Measurements from ENCODE around the gene ATR. TPM values are rescaled to one million over a fixed set of nuclear protein-coding genes. Genes with fewer than 3 reads are reported as not detected.

Gene ATR
- total and polyA plus RNA-seq, 3 donors from 2014 or later = 21.8 to 42.8 (median 34.9) TPM

GRCh38 chr3:142602619-142603385, 24.3 kb upstream of the ATR start:
- H3K27ac ChIP-seq = no peak overlapping the region
- TF ChIP-seq CTCF (IDR thresholded peaks at IDR 0.05) = no peak
- TF ChIP-seq POLR2A (IDR thresholded peaks at IDR 0.05) = no peak
- H3K4me3 ChIP-seq = no peak overlapping the region
- H3K9me3 ChIP-seq = no peaks in the 10 kb centered on the region
- H3K27me3 ChIP-seq = no peaks in the 10 kb centered on the region
- no peaks in the 10 kb centered on the region for H3K4me1 ChIP-seq
- no peak for DNase-seq
- intact Hi-C loops (cut with DNase I; ENCODE audit: low total_unique reads) = no loop called here
- no peaks in the 10 kb centered on the region for H3K36me3 ChIP-seq (ENCODE audit: low read depth, missing control alignments)
- WGBS, 2 donors = 92 to 94% methylated on average over 13 of the region's 13 CpGs

GRCh38 chr3:142601713-142602112, 23.2 kb upstream of the ATR start:
- no peak overlapping the region for H3K4me3 ChIP-seq
- intact Hi-C loops (cut with DNase I; ENCODE audit: low total_unique reads) = no loop called here
- no peak overlapping the region for H3K27ac ChIP-seq
- TF ChIP-seq CTCF (IDR thresholded peaks at IDR 0.05) = no peak
- TF ChIP-seq POLR2A (IDR thresholded peaks at IDR 0.05) = no peak
- H3K27me3 ChIP-seq = no peaks in the 10 kb centered on the region
- no peaks in the 10 kb centered on the region for H3K9me3 ChIP-seq
- no peaks in the 10 kb centered on the region for H3K4me1 ChIP-seq
- 73 to 88% methylated on average over 4 of the region's 4 CpGs for WGBS, 2 donors
- DNase-seq = no peak
- no peaks in the 10 kb centered on the region for H3K36me3 ChIP-seq (ENCODE audit: low read depth, missing control alignments)

- no peak overlapping the region for H3K27ac ChIP-seq
- intact Hi-C loops (cut with DNase I; ENCODE audit: low total_unique reads) = loop anchor here (10.0 kb wide), 1 partner anchor 397 kb away; no protein-coding TSS in a partner anchor
- H3K9me3 ChIP-seq = no peaks in the 10 kb centered on the region
- WGBS, 2 donors = 71 to 72% methylated on average over 3 of the region's 3 CpGs
- DNase-seq = no peak
- H3K4me1 ChIP-seq = peaks cover 3% of the 10 kb centered on the region
- H3K27me3 ChIP-seq = no peaks in the 10 kb centered on the region
- TF ChIP-seq POLR2A (IDR thresholded peaks at IDR 0.05) (no peak), CTCF (IDR thresholded peaks at IDR 0.05) (no peak)
- no peaks in the 10 kb centered on the region for H3K36me3 ChIP-seq (ENCODE audit: low read depth, missing control alignments)
- no peak overlapping the region for H3K4me3 ChIP-seq
Measured at GRCh38 chr3:142597906-142598305, 19.4 kb upstream of the ATR start.

- no peaks in the 10 kb centered on the region for H3K36me3 ChIP-seq (ENCODE audit: low read depth, missing control alignments)
- DNase-seq = no peak
- intact Hi-C loops (cut with DNase I; ENCODE audit: low total_unique reads) = loop anchor here (10.0 kb wide), 1 partner anchor 398 kb away; no protein-coding TSS in a partner anchor
- no peaks in the 10 kb centered on the region for H3K9me3 ChIP-seq
- 6 to 8% methylated on average over 5 of the region's 5 CpGs for WGBS, 2 donors
- peaks cover 3% of the 10 kb centered on the region for H3K4me1 ChIP-seq
- peak overlapping the region; percentile 61 to 67 for H3K4me3 ChIP-seq
- no peak overlapping the region for H3K27ac ChIP-seq
- H3K27me3 ChIP-seq = no peaks in the 10 kb centered on the region
- TF ChIP-seq CTCF (IDR thresholded peaks at IDR 0.05) (no peak), POLR2A (IDR thresholded peaks at IDR 0.05) (no peak)
Measured at GRCh38 chr3:142596726-142597088, 18.2 kb upstream of the ATR start.

Measured in testis (tissue), 3 donors.